BLaER1 treated with 17β-estradiol and CSF1 and Interleukin-3, amounts not matched to agents 10 nM and 100 nM (cell line): ENCODE data around the gene GPBP1.
A peak's percentile ranks its signal among the peaks of the same experiment; 100 is the strongest.
"Not testable (repeated sequence)": the region's sequence is repeated elsewhere in the genome, so short reads cannot be mapped to it uniquely, and the experiment has no call there.

Experiments
- H3K27ac ChIP-seq, 11 experiments: shearing (Covaris generic); formaldehyde crosslinking; 2 replicates each; pipeline ENCODE4 v1.8.1; 2022
- H3K27me3 ChIP-seq, 11 experiments: shearing (Covaris generic); formaldehyde crosslinking; 2 replicates each; pipeline ENCODE4 v1.8.1; 2022
- H3K36me3 ChIP-seq, 11 experiments: shearing (Covaris generic); formaldehyde crosslinking; 2 replicates each; pipeline ENCODE4 v1.8.1; 2022
- H3K4me1 ChIP-seq, 10 experiments: shearing (Covaris generic); formaldehyde crosslinking; 2 replicates each; pipeline ENCODE4 v1.8.1; 2022
- H3K4me2 ChIP-seq, 11 experiments: shearing (Covaris generic); formaldehyde crosslinking; 2 replicates each; pipeline ENCODE4 v1.8.1; 2022
- H3K4me3 ChIP-seq, 10 experiments: shearing (Covaris generic); formaldehyde crosslinking; 2 replicates each; pipeline ENCODE4 v1.8.1; 2022
- H3K9ac ChIP-seq, 11 experiments: shearing (Covaris generic); formaldehyde crosslinking; 2 replicates each; pipeline ENCODE4 v1.8.1; 2022
- H3K9me3 ChIP-seq, 11 experiments: shearing (Covaris generic); formaldehyde crosslinking; replicated peaks in 1 of 11; 2 replicates each; pipeline ENCODE4 v1.8.1; 2022
- H4K20me1 ChIP-seq, 11 experiments: shearing (Covaris generic); formaldehyde crosslinking; 2 replicates each; pipeline ENCODE4 v1.8.1; 2022
- Cebpa-rat ChIP-seq, 11 experiments: shearing (Covaris generic); IDR thresholded peaks; 2 replicates each; pipeline ENCODE4 v1.8.1; 2022

GPBP1 gene

DNA sequence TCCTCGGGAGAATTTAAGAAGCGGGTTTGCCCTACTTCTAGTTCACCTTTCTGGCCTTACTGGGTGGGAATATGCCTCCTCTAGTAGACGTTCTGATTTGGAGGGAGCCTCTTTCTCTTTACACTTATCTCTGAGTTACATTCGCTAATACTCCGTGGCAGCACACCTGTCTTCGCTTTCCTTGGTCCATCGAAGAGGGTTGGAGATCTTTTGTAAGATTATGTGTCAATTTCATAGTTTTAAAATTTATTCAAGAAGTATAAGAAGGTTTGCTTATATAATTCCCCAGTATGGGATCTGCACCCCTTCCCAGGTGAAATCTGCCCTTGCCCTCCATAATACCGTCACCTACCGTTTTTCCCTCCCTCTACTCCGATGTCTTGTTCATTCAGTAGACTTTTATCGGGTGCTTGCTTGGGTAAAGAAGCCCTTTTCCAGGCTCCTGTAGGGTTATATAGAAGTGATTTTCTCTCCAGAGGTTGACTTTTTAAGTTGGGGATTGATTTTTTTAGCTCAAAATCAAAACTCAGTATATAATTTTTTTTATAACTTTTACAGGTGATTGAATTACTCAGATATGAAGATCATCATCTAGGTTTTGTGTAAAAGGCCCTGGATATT is 1.1 kb downstream of the GPBP1 start:
- Histone ChIP-seq H3K36me3 (peaks cover 0 to 39% (median 18%) of the 10 kb centered on the region in 11 experiments; a peak in 15 of 22 replicates), H3K4me2 (peak overlapping the region; percentile 87 to 98 (median 95)), H4K20me1 (peaks cover 53 to 59% (median 56%) of the 10 kb centered on the region in 11 experiments), H3K9ac (peak overlapping the region; percentile 98 to 100 (median 100)), H3K27me3 (no peaks in the 10 kb centered on the region), H3K9me3 (no peaks in the 10 kb centered on the region), H3K27ac (peak overlapping the region; percentile 98 to 100 (median 99)), H3K4me3 (peak overlapping the region; percentile 80 to 100 (median 92)), H3K4me1 (peaks cover 24 to 42% (median 38%) of the 10 kb centered on the region in 10 experiments)
- no peak for TF ChIP-seq Cebpa-rat (IDR thresholded peaks at IDR 0.05)

- peak overlapping the region; percentile 87 to 98 (median 95) for H3K4me2 ChIP-seq
- H3K4me1 ChIP-seq, result peaks cover 30 to 49% (median 45%) of the 10 kb centered on the region in 10 experiments
- TF ChIP-seq Cebpa-rat (IDR thresholded peaks at IDR 0.05), result no peak
- H3K36me3 ChIP-seq, result peaks cover 4 to 46% (median 24%) of the 10 kb centered on the region in 11 experiments; a peak in 17 of 22 replicates
- peak overlapping the region; percentile 98 to 100 (median 100) for H3K9ac ChIP-seq
- peak overlapping the region; percentile 80 to 100 (median 92) for H3K4me3 ChIP-seq
- H3K27ac ChIP-seq, result peak overlapping the region; percentile 98 to 100 (median 99)
- H4K20me1 ChIP-seq, result peaks cover 60 to 66% (median 64%) of the 10 kb centered on the region in 11 experiments
- no peaks in the 10 kb centered on the region for H3K9me3 ChIP-seq
- H3K27me3 ChIP-seq, result no peaks in the 10 kb centered on the region
These were observed 1.9 kb downstream of the GPBP1 start for GRCh38 chr5:57175551-57176309.

- H3K4me2 ChIP-seq, result peak overlapping the region; percentile 87 to 98 (median 95)
- no peaks in the 10 kb centered on the region for H3K27me3 ChIP-seq
- no peak for TF ChIP-seq Cebpa-rat (IDR thresholded peaks at IDR 0.05)
- peak overlapping the region; percentile 98 to 100 (median 100) for H3K9ac ChIP-seq
- peak overlapping the region; percentile 98 to 100 (median 99); a peak in 21 of 22 replicates for H3K27ac ChIP-seq
- H3K4me3 ChIP-seq, result peak overlapping the region; percentile 80 to 100 (median 92)
- peaks cover 37 to 54% (median 49%) of the 10 kb centered on the region in 10 experiments for H3K4me1 ChIP-seq
- peaks cover 67 to 73% (median 70%) of the 10 kb centered on the region in 11 experiments for H4K20me1 ChIP-seq
- H3K36me3 ChIP-seq, result peaks cover 8 to 53% (median 30%) of the 10 kb centered on the region in 11 experiments; a peak in 17 of 22 replicates
- no peaks in the 10 kb centered on the region for H3K9me3 ChIP-seq
These were observed 2.5 kb downstream of the GPBP1 start for GRCh38 chr5:57176350-57176857.

- Histone ChIP-seq H4K20me1 (peaks cover 79 to 85% (median 83%) of the 10 kb centered on the region in 11 experiments), H3K36me3 (peaks cover 8 to 65% (median 42%) of the 10 kb centered on the region in 11 experiments; a peak in 19 of 22 replicates), H3K4me1 (peaks cover 29 to 53% (median 43%) of the 10 kb centered on the region in 10 experiments), H3K9me3 (no peaks in the 10 kb centered on the region; a peak in 1 of 22 replicates), H3K27ac (peak overlapping the region; percentile 31 to 100 (median 61); a peak in 19 of 22 replicates), H3K27me3 (no peaks in the 10 kb centered on the region), H3K4me2 (peak overlapping the region; percentile 87 to 98 (median 95)), H3K9ac (peak overlapping the region; percentile 98 to 100 (median 100)), H3K4me3 (peak overlapping the region; percentile 80 to 100 (median 92))
- no peak for TF ChIP-seq Cebpa-rat (IDR thresholded peaks at IDR 0.05)
These were observed 3.8 kb downstream of the GPBP1 start for GRCh38 chr5:57177479-57178156.

DNA sequence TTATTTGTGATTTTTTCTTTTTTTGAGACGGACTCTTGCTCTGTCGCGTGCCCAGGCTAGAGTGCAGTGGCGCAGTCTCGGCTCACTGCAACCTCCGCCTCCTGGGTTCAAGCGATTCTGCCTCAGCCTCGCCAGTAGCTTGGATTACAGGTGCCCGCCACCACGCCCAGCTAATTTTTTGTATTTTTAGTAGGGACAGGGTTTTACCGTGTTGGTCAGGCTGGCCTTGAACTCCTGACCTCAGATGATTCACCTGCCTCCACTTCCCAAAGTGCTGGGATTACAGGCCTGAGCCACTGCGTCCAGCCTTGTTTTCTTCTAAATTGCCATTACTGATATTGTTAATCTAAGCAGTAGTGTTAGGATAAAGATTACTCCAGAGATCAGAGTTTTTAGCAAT is 4.4 kb downstream of the GPBP1 start:
- Histone ChIP-seq H3K27ac (peak overlapping the region; percentile 31 to 100 (median 61); a peak in 20 of 22 replicates), H3K4me1 (peaks cover 29 to 55% (median 43%) of the 10 kb centered on the region in 10 experiments), H4K20me1 (peaks cover 85 to 91% (median 89%) of the 10 kb centered on the region in 11 experiments), H3K4me3 (peak overlapping the region; percentile 80 to 100 (median 92)), H3K36me3 (peaks cover 9 to 71% (median 48%) of the 10 kb centered on the region in 11 experiments; a peak in 19 of 22 replicates), H3K9ac (peak overlapping the region; percentile 98 to 100 (median 100)), H3K4me2 (peak overlapping the region; percentile 87 to 98 (median 95))
- not testable (repeated sequence) for H3K9me3 ChIP-seq, H3K27me3 ChIP-seq

- H3K9ac ChIP-seq, result peak overlapping the region; percentile 98 to 100 (median 100)
- no peak for TF ChIP-seq Cebpa-rat (IDR thresholded peaks at IDR 0.05)
- peaks cover 22 to 84% (median 61%) of the 10 kb centered on the region in 11 experiments for H3K36me3 ChIP-seq
- no peaks in the 10 kb centered on the region for H3K27me3 ChIP-seq
- H3K9me3 ChIP-seq, result peaks cover 0 to 7% (median 0%) of the 10 kb centered on the region in 11 experiments; a peak in 3 of 22 replicates
- H4K20me1 ChIP-seq, result peaks cover 98 to 100% (median 100%) of the 10 kb centered on the region in 11 experiments
- H3K27ac ChIP-seq, result peak overlapping the region; percentile 38 to 100 (median 61); a peak in 21 of 22 replicates
- H3K4me3 ChIP-seq, result peak overlapping the region; percentile 80 to 100 (median 92)
- H3K4me1 ChIP-seq, result peaks cover 36 to 68% (median 50%) of the 10 kb centered on the region in 10 experiments
- peak overlapping the region; percentile 87 to 98 (median 95) for H3K4me2 ChIP-seq
These were observed 5.7 kb downstream of the GPBP1 start for GRCh38 chr5:57179262-57180200.

DNA sequence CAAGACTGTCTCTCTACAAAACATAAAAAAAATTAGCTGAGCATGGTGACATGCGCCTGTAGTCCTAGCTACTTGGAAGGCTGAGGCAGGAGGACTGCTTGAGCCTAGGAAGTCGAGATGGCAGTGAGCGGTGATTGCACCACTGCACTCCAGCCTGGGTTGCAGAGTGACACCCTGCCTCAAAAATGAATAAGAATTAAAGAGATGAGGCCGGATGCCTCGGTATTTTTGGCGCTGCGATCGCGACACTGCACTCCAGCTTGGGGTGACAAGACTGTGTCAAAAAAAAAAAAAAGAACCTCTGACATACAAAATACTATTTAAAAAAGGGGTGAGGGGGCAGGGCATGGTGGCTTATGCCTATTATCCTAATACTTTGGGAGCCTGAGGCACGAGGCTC is 7.3 kb downstream of the GPBP1 start:
- Histone ChIP-seq H3K4me3 (no peak overlapping the region), H3K9ac (peak overlapping the region in 2 of 11 experiments; percentile 5 to 6; a peak in 1 of 22 replicates), H3K36me3 (peaks cover 23 to 89% (median 70%) of the 10 kb centered on the region in 11 experiments), H3K27me3 (no peaks in the 10 kb centered on the region), H3K4me2 (peak overlapping the region; percentile 87 to 98 (median 95)), H3K4me1 (peaks cover 50 to 84% (median 67%) of the 10 kb centered on the region in 10 experiments), H4K20me1 (peaks cover 99 to 100% (median 100%) of the 10 kb centered on the region in 11 experiments), H3K9me3 (peaks cover 0 to 7% (median 0%) of the 10 kb centered on the region in 11 experiments; a peak in 3 of 22 replicates), H3K27ac (no peak overlapping the region)
- no peak for TF ChIP-seq Cebpa-rat (IDR thresholded peaks at IDR 0.05)
